Liver (tissue), 9 donors: ENCODE data around the gene TAL2. TPM values are rescaled to one million over a fixed set of nuclear protein-coding genes. Genes with fewer than 3 reads are reported as not detected.

Source experiments
- DNase-seq: peaks from one replicate; pipeline ENCODE4 v3.0.0-alpha.2; 2017; ENCODE audit warnings: low spot score
- H3K27ac ChIP-seq, 2 donors: one replicate each; pipeline ENCODE4 v1.7.0; 2013; ENCODE audit warnings: inconsistent platforms in 2 of 2, low read length in 2 of 2, control low read depth in 1 of 2, low read depth in 1 of 2, mild to moderate bottlenecking in 1 of 2
- H3K27me3 ChIP-seq, 4 donors: one replicate each; pipeline versions ENCODE4 v1.6.1 to v1.7.0; 2013; ENCODE audit warnings: low read length in 3 of 4, inconsistent platforms in 1 of 4, mild to moderate bottlenecking in 1 of 4, moderate library complexity in 1 of 4; ENCODE audit not compliant: control insufficient read depth in 4 of 4, insufficient read depth in 4 of 4
- H3K36me3 ChIP-seq, 4 donors: one replicate each; pipeline versions ENCODE4 v1.6.1 to v1.7.0; 2013; ENCODE audit warnings: low read length in 3 of 4, mild to moderate bottlenecking in 3 of 4, low read depth in 1 of 4, moderate library complexity in 1 of 4; ENCODE audit not compliant: control insufficient read depth in 4 of 4, insufficient read depth in 3 of 4
- H3K4me1 ChIP-seq, 4 donors: one replicate each; pipeline versions ENCODE4 v1.6.1 to v1.7.0; 2013; ENCODE audit warnings: low read length in 3 of 4, mild to moderate bottlenecking in 3 of 4, moderate library complexity in 1 of 4; ENCODE audit not compliant: control insufficient read depth in 4 of 4, insufficient read depth in 4 of 4
- H3K4me3 ChIP-seq, 3 donors: one replicate each; pipeline versions ENCODE4 v1.6.1 to v1.7.0; 2013; ENCODE audit warnings: low read length in 3 of 3, control low read depth in 1 of 3, low read depth in 1 of 3, mild to moderate bottlenecking in 1 of 3
- H3K9ac ChIP-seq, 2 donors: one replicate each; pipeline ENCODE4 v1.7.0; 2013; ENCODE audit warnings: low read length in 2 of 2, mild to moderate bottlenecking in 2 of 2, moderate library complexity in 2 of 2, control low read depth in 1 of 2, low read depth in 1 of 2
- H3K9me3 ChIP-seq, 4 donors: one replicate each; pipeline versions ENCODE4 v1.6.1 to v1.7.0; 2013; ENCODE audit warnings: low read length in 3 of 4; ENCODE audit not compliant: control insufficient read depth in 4 of 4
- EGR1 ChIP-seq, 2 donors: IDR thresholded peaks; 2 replicates each; pipeline ENCODE4 v1.6.1; 2016 to 2018; ENCODE audit warnings: antibody characterized with exemption in 2 of 2, low read depth in 2 of 2
- FOXA2 ChIP-seq: IDR thresholded peaks from 2 replicates; pipeline ENCODE4 v1.6.1; 2016; ENCODE audit warnings: antibody characterized with exemption
- GABPA ChIP-seq, 2 donors: IDR thresholded peaks in 1 of 2; conservative IDR thresholded peaks in 1 of 2; 2 replicates each; pipeline ENCODE4 v1.6.1; 2016; ENCODE audit warnings: antibody characterized with exemption in 2 of 2, mild to moderate bottlenecking in 1 of 2, moderate library complexity in 1 of 2
- HNF4A ChIP-seq, 2 donors: conservative IDR thresholded peaks; 2 replicates each; pipeline ENCODE4 v1.6.1; 2016; ENCODE audit warnings: antibody characterized with exemption in 2 of 2, mild to moderate bottlenecking in 2 of 2
- HNF4G ChIP-seq: IDR thresholded peaks from 2 replicates; pipeline ENCODE4 v1.6.1; 2016; ENCODE audit warnings: antibody characterized with exemption
- RAD21 ChIP-seq, 2 donors: IDR thresholded peaks; 2 replicates each; pipeline ENCODE4 v1.6.1; 2016; ENCODE audit warnings: antibody characterized with exemption in 2 of 2, mild to moderate bottlenecking in 2 of 2
- SP1 ChIP-seq: IDR thresholded peaks from 2 replicates; pipeline ENCODE4 v1.6.1; 2018; ENCODE audit warnings: antibody characterized with exemption, mild to moderate bottlenecking
- TAF1 ChIP-seq: conservative IDR thresholded peaks from 2 replicates; pipeline ENCODE4 v1.6.1; 2016; ENCODE audit warnings: antibody characterized with exemption, mild to moderate bottlenecking
- YY1 ChIP-seq: IDR thresholded peaks from 2 replicates; pipeline ENCODE4 v1.6.1; 2016; ENCODE audit warnings: antibody characterized with exemption, mild to moderate bottlenecking
- WGBS: extraction: QIAGEN DNeasy Blood & Tissue Kit; methylation state at CpG from one replicate; pipeline ENCODE4 v1.1.7; 2013; 5-methylcytosine and 5-hydroxymethylcytosine counted together
- polyA plus RNA-seq, 2 donors: library from polyadenylated mRNA; stranded (reverse) in 1 of 2; unstranded in 1 of 2; fragments of 200-250 nt in 1 of 2; fragments of >200 nt in 1 of 2; fragmentation: Nextera tagmentation in 1 of 2; extraction: Ambion mirVana in 1 of 2; gene quantifications; one replicate each; pipeline versions ENCODE4 v1.2.1 to v1.2.3, GENCODE V29; 2013 to 2015
- total RNA-seq, 2 donors: library from RNA; depleted of rRNA; stranded (reverse); fragments of >200 nt; gene quantifications; one replicate each; pipeline ENCODE4 v1.2.3, GENCODE V29; 2014
- TF ChIP-seq, protein P1 (sequence below): IDR thresholded peaks from 2 replicates; pipeline ENCODE4 v1.6.1; 2016; ENCODE audit warnings: antibody characterized with exemption
- TF ChIP-seq, protein P2 (sequence below): IDR thresholded peaks from 2 replicates; pipeline ENCODE4 v1.6.1; 2016; ENCODE audit warnings: antibody characterized with exemption
- TF ChIP-seq, protein P3 (sequence below): fragments of 150-350 bp; IDR thresholded peaks from 2 replicates; pipeline ENCODE4 v1.5.1; 2017; ENCODE audit warnings: improper control_type of control experiment, low read depth, low read length; ENCODE audit not compliant: missing input control
- donor health status: healthy.
- donor health status: healthy.
- donor health status: healthy.
- donor health status: healthy.
- donor health status: healthy.

TAL2 gene
- total and polyA plus RNA-seq, 4 donors = 0.19 to 0.20 TPM; not detected in 2

DNA sequence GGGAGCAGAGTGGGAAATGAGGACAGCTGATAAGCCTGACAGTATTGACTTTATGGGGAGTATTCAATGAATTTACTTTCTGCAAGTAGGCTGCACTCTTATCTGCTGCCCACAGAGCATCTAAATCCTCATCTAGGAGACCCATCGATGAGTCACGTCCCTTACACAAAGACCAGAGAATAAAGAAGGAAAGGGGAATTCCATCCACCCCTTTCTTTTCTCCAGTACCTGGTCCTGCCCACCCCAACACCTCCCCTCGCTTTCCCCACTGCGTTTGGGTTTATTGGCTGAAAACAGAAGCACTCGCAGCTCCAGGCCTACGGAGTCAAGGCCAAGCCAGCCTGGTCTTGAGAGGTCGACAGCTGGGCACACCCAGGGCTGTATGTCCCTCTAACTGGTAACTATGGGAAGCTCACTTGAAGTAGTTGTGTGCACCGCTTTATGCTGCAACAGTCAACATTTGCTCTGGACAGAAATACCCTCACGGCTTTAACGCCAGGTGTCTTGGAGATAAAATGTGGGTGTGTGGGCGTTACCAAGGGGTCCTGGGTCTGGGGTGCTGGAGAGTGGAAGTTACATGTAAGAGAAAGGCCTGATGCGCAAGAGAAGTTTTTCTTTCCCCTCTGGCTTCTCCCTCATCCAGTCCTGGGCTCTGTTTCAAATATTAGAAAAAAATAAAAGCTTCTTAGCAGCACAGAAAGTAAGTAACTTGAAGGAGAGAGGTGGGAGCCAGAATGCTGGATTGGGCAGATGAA, 14.5 kb upstream of the TAL2 start:
- Histone ChIP-seq H3K4me1 (no peaks in the 10 kb centered on the region), H3K27me3 (no peaks in the 10 kb centered on the region), H3K9ac (no peak overlapping the region), H3K9me3 (no peaks in the 10 kb centered on the region), H3K36me3 (no peaks in the 10 kb centered on the region), H3K27ac (no peak overlapping the region), H3K4me3 (no peak overlapping the region)
- no peak for DNase-seq
- TF ChIP-seq SP1 = no peak
- no peak for TF ChIP-seq YY1
- no peak for TF ChIP-seq TAF1
- TF ChIP-seq FOXA2 = no peak
- TF ChIP-seq RAD21 (IDR thresholded peaks at IDR 0.05) = no peak
- TF ChIP-seq GABPA (IDR thresholded peaks at IDR 0.05 in 1 of 2, conservative IDR thresholded peaks at IDR 0.05 in 1 of 2) = no peak
- TF ChIP-seq, protein P1, sequence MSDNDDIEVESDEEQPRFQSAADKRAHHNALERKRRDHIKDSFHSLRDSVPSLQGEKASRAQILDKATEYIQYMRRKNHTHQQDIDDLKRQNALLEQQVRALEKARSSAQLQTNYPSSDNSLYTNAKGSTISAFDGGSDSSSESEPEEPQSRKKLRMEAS = no peak
- no peak for TF ChIP-seq EGR1 (IDR thresholded peaks at IDR 0.05; ENCODE audit: low read depth in 2 of 2)
- 89% methylated on average over 12 of the region's 12 CpGs for WGBS

DNA sequence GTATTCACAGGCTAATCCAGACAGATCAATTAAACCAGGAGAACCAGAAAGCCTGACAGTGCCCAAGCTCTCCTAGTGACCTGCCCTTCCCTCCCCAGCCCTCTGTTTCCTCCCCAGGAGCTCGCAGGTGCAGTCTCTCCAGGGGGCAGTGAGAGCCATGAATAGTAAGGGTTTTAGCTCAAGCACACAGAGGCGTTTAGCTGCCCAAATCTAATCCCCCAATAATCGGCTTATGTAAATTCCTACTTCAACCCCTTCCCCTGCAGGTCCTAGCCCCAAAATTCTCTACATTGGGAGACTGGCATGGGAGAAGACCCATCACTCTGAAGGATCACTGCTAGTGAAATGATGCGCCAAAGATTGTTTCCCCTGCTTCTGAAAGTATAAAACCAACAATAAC, 10.5 kb upstream of the TAL2 start:
- TF ChIP-seq, protein P1 = no peak
- no peak for TF ChIP-seq RAD21 (IDR thresholded peaks at IDR 0.05)
- no peaks in the 10 kb centered on the region for H3K36me3 ChIP-seq
- no peaks in the 10 kb centered on the region for H3K27me3 ChIP-seq
- no peaks in the 10 kb centered on the region for H3K9me3 ChIP-seq
- H3K27ac ChIP-seq = no peak overlapping the region
- H3K4me1 ChIP-seq = peaks cover 0 to 11% (median 9%) of the 10 kb centered on the region in 4 donors
- H3K4me3 ChIP-seq = no peak overlapping the region
- DNase-seq = no peak
- WGBS = 86% methylated on average over 4 of the region's 4 CpGs
- H3K9ac ChIP-seq = no peak overlapping the region

DNA sequence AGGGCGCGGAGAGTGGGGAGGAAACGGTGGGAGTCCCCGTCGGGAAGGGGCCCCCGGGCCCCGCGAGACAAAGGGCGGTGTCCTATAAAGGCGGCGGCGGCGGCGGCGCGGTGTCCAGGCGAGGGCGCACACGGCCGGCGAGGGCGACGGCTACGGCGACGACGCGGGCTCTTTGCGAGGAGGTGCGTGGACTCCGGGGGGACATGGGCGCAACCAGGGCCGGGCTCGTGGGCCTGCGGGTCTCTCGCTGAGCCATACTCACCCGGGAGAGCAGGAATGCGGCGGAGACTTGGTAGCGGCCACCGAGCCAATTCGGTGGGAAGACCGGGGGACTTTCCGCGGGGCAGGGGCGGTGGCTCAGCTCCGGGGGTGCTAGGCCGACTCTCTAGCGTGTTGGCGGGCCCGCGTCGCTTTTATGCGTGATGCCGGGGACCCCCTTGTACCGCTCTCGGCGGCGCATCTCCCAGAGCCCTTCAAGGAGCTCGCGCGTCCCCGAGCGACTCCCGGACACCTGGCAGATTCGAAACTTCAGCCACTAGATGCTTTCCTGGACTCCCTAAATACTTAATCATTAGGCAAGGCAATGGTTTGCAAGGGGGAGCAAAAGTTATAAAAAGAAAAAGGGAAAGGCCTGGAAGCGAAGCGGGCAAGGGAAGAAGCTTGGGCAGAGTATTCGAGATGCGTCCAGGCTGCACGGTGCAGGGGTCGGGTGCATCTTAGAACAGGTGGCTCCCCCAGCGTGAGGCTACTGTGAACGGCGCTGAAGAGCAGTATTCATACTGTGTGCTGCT, 5.9 kb upstream of the TAL2 start:
- no peak overlapping the region for H3K27ac ChIP-seq
- no peak overlapping the region for H3K9ac ChIP-seq
- H3K4me1 ChIP-seq = peaks cover 0 to 12% (median 10%) of the 10 kb centered on the region in 4 donors
- H3K9me3 ChIP-seq = no peaks in the 10 kb centered on the region
- no peaks in the 10 kb centered on the region for H3K36me3 ChIP-seq
- 3% methylated on average over 75 of the region's 75 CpGs for WGBS
- TF ChIP-seq TAF1 (no peak), HNF4A (conservative IDR thresholded peaks at IDR 0.05) (no peak), HNF4G (no peak), RAD21 (IDR thresholded peaks at IDR 0.05) (peak; percentile 67 to 72), YY1 (no peak), FOXA2 (no peak)
- TF ChIP-seq, protein P2, sequence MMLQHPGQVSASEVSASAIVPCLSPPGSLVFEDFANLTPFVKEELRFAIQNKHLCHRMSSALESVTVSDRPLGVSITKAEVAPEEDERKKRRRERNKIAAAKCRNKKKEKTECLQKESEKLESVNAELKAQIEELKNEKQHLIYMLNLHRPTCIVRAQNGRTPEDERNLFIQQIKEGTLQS = no peak
- TF ChIP-seq, protein P3, sequence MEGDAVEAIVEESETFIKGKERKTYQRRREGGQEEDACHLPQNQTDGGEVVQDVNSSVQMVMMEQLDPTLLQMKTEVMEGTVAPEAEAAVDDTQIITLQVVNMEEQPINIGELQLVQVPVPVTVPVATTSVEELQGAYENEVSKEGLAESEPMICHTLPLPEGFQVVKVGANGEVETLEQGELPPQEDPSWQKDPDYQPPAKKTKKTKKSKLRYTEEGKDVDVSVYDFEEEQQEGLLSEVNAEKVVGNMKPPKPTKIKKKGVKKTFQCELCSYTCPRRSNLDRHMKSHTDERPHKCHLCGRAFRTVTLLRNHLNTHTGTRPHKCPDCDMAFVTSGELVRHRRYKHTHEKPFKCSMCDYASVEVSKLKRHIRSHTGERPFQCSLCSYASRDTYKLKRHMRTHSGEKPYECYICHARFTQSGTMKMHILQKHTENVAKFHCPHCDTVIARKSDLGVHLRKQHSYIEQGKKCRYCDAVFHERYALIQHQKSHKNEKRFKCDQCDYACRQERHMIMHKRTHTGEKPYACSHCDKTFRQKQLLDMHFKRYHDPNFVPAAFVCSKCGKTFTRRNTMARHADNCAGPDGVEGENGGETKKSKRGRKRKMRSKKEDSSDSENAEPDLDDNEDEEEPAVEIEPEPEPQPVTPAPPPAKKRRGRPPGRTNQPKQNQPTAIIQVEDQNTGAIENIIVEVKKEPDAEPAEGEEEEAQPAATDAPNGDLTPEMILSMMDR = peak; percentile 30
- peaks cover 0 to 4% (median 0%) of the 10 kb centered on the region in 4 donors for H3K27me3 ChIP-seq
- no peak for DNase-seq
- H3K4me3 ChIP-seq = peak overlapping the region; percentile 33 to 65 (median 37)
